Activated T-helper 1 cell treated with anti-CD3 and anti-CD28 coated beads, Interleukin-2, amount 50 U/mL, for 16 hours (primary cell): ENCODE results near the gene OPRM1.

Experiments
- DNase-seq, 2 donors: peaks; one replicate each; pipeline ENCODE4 v3.0.0-alpha.2; 2020; ENCODE audit warnings: low read depth in 1 of 2, low spot score in 1 of 2

The OPRM1 gene

DNA sequence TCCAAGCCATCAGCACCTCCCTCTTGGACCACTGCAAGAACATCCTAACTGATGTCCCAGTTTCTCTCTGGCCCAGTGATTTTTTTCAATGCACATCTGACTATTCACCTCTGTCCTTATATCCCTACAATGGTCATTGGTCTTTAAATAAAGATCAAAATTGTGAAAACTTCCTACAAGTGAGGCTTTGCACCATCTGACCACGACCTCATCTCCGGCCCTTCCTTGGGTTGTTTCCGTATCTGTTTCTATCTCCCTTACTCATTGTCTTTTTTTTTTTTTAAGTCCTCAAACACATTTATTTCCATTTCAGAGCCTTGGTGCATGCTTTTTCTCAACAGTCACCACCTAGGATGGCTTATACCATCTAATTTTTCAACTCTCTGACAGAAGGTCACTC is 229.4 kb downstream of the OPRM1 start:
- no peak for DNase-seq

DNA sequence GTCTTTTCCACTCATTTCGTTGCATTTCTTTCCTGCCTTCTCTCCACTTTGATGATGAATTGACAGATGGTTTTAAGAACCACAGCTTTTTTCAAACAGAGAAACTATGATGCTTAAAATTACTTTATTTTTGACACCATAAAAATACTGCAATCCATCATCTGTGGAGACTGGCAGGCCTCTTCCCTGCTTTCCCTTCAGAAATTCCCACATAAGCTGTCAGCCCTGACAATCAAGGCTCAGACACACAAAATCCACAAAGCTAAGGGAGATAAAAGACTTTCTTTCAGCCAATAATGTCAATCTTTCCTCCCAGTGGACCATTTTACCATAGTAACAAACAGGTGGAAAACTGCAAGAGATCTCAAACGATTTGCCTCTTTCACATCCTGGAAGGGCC is 235.1 kb downstream of the OPRM1 start:
- no peak for DNase-seq

DNA sequence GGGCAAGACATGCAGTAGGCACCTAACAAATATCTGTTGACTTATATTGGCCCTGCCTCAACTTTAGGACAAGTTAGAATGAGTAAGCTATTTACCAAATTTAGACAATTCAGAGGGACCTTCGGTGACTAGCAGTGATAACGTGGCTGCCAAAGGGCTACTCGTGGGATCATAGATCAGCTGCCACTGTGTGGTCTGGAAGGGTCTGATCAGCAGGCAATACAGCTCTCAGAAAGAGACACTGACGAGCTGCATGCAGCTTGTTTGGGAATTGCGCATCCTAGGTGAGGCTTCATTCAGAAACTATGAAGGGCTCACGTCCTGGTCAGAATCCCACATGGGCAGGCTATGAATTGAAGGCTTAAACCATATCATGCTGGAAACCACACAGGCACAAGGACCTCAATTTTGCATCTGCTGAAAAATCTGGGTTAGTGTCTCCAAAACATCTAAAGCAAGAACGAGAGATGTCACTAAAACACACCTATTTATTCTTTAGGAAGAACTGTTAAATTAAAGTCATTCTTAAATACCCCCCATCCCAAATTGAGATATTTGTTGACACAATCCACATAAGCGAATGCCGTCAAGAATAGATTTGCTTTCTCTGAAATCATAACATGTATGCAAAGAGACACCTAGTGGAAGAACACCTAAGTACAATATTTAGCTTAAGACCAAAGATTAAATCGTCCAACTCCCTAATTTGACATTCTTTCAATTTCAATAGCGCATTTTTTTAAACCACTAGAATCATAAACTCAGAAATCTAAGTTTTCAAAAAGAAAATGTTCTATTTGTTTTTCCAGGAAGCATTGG is 238.0 kb downstream of the OPRM1 start:
- DNase-seq = no peak

DNA sequence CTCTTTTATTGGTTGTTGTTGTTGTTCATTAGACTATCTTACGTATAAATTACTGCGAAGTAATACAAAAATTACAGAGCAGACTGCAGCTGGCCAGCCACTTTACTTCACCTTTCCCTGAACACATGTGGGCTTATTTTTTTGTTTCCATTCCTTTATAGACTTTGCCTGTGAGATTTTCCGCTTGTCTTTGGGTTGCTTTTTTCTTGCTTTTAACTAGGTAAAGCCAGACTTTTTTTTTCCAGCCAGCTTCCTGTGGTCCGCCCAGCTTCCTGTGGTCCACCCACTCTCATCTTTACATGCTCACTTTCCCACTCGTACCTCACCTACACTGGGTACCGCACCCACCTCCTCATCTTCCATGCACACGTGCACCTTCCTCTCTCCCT is 238.6 kb downstream of the OPRM1 start:
- DNase-seq = no peak

DNA sequence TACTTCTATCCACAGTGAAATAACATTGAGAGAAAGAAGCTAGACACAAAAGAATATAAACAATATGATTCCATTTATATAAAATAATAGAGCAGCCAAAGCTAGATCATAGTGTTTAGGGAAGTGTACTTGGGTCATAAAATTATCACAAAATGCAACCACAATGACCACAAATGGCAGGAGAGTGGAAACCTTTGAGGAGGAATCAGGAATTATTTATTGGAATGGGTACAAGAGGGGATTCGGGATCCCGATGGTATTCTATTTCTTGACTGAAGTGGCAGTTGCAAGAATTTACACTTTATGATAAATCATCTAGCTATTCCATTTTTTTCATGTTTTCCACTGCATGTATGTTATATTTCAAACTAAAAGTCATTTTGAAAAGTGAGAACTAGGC is 241.5 kb downstream of the OPRM1 start:
- DNase-seq = no peak

DNA sequence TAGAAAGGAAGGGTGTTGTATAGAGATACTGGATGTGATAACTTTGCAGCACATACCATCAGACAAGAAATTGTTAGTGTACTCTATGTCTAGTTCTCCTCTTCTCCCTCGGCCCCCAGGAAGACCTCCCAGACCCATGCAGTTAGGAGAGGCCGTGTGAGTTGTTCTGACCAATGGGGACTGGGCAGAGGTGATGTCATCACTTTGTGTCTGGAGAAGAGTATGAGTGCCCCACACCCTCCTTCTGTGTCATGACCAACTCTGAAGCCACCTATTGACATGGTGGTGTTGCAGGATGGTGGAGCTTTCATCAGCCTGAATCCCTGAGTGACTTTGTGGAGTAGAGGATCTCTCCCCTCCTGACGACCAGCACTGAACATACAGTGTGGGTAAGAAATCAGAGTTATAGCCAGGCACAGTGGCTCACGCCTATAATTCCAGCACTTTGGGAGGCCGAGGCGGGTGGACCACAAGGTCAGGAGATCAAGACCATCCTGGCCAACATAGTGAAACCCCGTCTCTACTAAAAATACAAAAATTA is 245.3 kb downstream of the OPRM1 start:
- no peak for DNase-seq

DNA sequence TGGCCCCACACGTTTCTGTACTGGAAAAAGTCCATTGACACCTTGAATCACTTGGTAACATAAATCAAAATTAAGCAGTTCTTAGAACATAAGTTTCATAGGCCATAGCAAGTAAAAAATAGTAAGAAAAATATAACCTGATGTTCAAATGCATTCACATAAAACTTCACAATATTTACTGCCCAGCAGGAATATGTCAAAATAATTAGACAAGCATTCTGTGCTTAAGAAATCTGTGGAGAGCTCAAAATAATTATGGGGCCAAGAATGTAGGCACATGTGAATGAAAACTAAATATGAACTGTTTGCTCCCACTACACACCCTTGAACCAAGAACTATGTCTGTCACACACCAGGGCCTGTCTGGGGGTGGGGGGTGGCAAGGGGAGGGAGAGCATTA is 246.8 kb downstream of the OPRM1 start:
- no peak for DNase-seq

DNA sequence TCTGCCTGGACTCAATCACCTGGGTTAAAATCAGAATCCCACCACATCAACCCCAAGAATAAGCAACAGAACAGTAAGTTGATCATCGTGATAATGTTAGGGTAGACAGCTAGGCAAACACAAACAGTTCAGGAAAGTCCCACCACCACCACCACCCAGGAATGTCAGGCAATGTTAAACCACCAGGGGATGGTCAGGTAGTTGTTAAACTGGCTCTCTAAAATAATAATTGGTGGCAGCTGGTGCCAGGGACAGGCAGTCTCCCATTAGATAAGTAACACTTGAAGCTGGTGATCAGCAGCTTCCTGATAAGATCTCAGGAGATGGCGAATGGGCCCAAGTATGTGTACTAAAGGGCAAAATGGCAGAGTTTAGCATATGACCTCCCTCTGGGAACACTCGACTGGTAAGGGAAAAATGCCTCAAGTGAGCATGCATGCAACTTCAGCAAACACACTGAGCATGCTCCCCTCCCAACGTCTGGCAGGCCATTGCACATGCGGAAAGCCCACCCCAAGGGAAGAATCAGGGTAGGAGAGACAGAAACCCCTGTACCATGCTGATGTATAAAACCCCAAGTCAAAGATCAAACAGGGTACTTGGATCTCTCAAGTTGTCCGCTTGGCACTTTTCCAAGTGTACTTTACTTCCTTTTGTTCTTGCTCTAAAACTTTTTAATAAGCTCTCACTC is 250.9 kb downstream of the OPRM1 start:
- DNase-seq = no peak

DNA sequence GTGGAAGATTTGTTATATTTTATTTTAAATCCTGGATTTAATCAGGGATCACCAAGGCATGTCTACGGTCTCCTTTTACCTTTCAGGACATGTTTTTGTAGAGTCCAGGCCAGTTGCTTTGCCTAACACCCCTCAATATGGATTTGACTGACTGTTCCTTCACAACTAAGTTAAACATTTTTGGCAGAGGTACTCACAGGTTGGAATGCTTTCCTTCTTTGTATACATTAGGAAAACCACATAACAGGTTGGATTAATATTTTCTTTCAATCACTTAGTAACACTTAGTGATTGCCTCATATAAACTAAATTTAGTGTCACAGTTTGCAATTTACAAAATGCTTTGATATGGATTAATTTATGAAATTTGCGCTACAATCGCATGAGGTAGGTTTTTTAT is 253.0 kb downstream of the OPRM1 start:
- DNase-seq = no peak

DNA sequence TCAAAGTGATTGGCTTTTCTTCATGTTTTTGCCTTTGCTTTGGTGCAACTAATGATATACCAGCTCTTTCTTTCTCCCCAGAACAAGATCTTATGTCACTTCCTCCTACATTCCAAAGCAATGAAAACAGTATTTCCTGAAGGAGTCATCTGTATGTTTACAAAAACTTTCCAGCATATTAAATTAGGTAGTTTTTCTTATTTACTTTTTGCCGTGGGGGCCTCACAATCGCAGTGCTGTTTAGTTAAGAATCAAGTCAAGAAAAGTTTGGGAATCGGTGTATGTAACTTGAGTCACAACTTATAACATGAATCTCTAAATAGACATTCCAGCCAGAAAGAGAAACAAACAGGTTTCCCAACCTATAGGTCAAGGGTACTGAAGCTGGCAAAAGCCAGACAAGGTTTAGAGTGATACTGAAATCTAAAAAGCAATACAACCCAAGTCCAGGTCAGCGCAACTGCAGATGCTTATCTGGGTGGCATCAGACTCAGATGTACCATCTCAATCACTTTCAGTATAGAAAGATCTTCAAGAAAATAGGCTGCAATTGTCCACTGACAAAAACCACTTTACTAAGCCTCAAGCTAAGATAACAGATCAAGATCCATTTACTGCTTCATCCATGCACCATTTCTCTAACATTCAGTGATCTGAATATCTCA is 253.9 kb downstream of the OPRM1 start:
- DNase-seq = no peak

DNA sequence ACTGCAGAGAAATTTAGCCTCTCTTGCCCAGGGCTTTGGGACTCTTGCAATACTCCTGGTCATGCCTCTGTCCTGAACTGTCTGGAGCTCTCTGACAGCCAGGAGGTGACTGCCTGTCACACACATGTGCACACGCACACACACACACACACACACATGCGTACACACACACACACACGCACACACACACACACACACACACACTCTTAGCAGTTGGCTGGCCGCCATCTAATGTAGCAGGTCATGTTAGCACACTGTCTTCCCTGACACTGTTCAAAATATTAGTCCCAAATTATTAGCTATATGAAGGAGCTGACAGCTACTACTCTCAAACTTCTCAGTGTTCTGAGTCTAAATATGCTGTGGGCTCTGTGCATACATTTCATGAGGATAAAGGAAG is 256.7 kb downstream of the OPRM1 start:
- DNase-seq = no peak
